K562 (cell line): Measurements from ENCODE around the gene VDAC2. TPM values are rescaled to one million over a fixed set of nuclear protein-coding genes. Genes with fewer than 3 reads are reported as not detected.

ENCODE experiments used
- ATAC-seq: fragments of 200-7000 bp; cut with Tn5 transposase; 3 replicates; pipeline ENCODE4 v1.9.1; 2020; ENCODE audit warnings: moderate library complexity
- BruUV-seq: library from RNA; stranded (reverse); fragments of 400-500 nt; replicated peaks from 2 replicates; lab custom pipeline; 2021; lab: Mats Ljungman, UMichigan
- CTCF ChIA-PET: fragments of 300-600 bp; formaldehyde crosslinking; extraction: SDS; loops from one replicate; lab custom pipeline; 2021; ENCODE audit warnings: low intra/inter-chr PET ratio; lab: Yijun Ruan, JAX
- POLR2A ChIA-PET: fragments of 300-600, 350-650 bp; sonication (Branson Sonifier 250); formaldehyde crosslinking; extraction: SDS; loops from one replicate; lab custom pipeline; 2021; ENCODE audit warnings: antibody characterized with exemption, inconsistent platforms; lab: Yijun Ruan, JAX
- DNase-seq, 4 experiments: peaks; one replicate each; pipeline versions ENCODE4 v3.0.0 to v3.0.0-alpha.2; 2011 to 2018; ENCODE audit warnings: low spot score in 3 of 4, mixed read lengths in 3 of 4; ENCODE audit errors: extremely low read depth in 1 of 4
- FAIRE-seq: peaks from 2 replicates; lab custom pipeline; 2011; peaks lifted over from hg19 to GRCh38; lab: Jason Lieb, UNC
- H2AFZ ChIP-seq: 2 replicates; pipeline ENCODE4 v1.6.0; 2011; ENCODE audit warnings: low read depth, low read length, control low read depth, inconsistent platforms
- H3K27ac ChIP-seq: fragments of 200-600 bp; 3 replicates; pipeline ENCODE4 v1.8.0; 2011; ENCODE audit warnings: low read depth, mild to moderate bottlenecking, control low read depth, inconsistent platforms, low read length, moderate library complexity, mixed read lengths; ENCODE audit errors: extremely low read depth
- H3K27me3 ChIP-seq, 2 experiments: fragments of 300-600 bp in 1 of 2; 2 replicates in 1 of 2; 3 replicates in 1 of 2; pipeline versions ENCODE4 v1.6.0 to v1.8.0; 2011; ENCODE audit warnings: inconsistent platforms in 2 of 2, low read length in 2 of 2, mild to moderate bottlenecking in 1 of 2, mixed read lengths in 1 of 2, moderate library complexity in 1 of 2; ENCODE audit not compliant: control insufficient read depth in 2 of 2, insufficient read depth in 2 of 2
- H3K36me3 ChIP-seq: fragments of 300-600 bp; 3 replicates; pipeline ENCODE4 v1.8.0; 2011; ENCODE audit warnings: mild to moderate bottlenecking, low read length, inconsistent platforms; ENCODE audit not compliant: control insufficient read depth, insufficient read depth
- H3K4me1 ChIP-seq, 2 experiments: fragments of 200-600 bp in 1 of 2; replicated peaks in 1 of 2; 2 replicates in 1 of 2; 3 replicates in 1 of 2; pipeline versions ENCODE4 v1.5.1 to v1.8.0; 2011; ENCODE audit warnings: inconsistent platforms in 2 of 2, low read length in 2 of 2, mild to moderate bottlenecking in 1 of 2, mixed read lengths in 1 of 2, moderate library complexity in 1 of 2; ENCODE audit not compliant: control insufficient read depth in 2 of 2, insufficient read depth in 2 of 2
- H3K4me2 ChIP-seq: 2 replicates; pipeline ENCODE4 v1.6.1; 2011; ENCODE audit warnings: low read length, control low read depth, inconsistent platforms, mixed read lengths; ENCODE audit not compliant: insufficient read depth
- H3K4me3 ChIP-seq: fragments of 200-600 bp; sonication (generic), shearing (Covaris generic); 2 replicates; pipeline ENCODE4 v1.5.1; 2016; ENCODE audit warnings: control low read depth, inconsistent platforms
- H3K79me2 ChIP-seq: fragments of 200-600 bp; 3 replicates; pipeline ENCODE4 v1.8.0; 2011; ENCODE audit warnings: low read length, inconsistent platforms; ENCODE audit not compliant: control insufficient read depth, insufficient read depth
- H3K9ac ChIP-seq, 2 experiments: 2 replicates each; pipeline versions ENCODE4 v1.6.0 to v1.6.1; 2011; ENCODE audit warnings: low read depth in 2 of 2, low read length in 2 of 2, control low read depth in 1 of 2, inconsistent platforms in 1 of 2, mild to moderate bottlenecking in 1 of 2, mixed read lengths in 1 of 2; ENCODE audit not compliant: insufficient read depth in 1 of 2
- H3K9me1 ChIP-seq: one replicate; pipeline ENCODE4 v1.6.0; 2011; ENCODE audit warnings: inconsistent platforms, mild to moderate bottlenecking, low read length, moderate library complexity; ENCODE audit not compliant: control insufficient read depth, insufficient read depth
- H3K9me3 ChIP-seq: replicated peaks from 2 replicates; pipeline ENCODE4 v1.5.1; 2011; ENCODE audit warnings: low read depth, low read length, inconsistent platforms; ENCODE audit not compliant: control insufficient read depth, insufficient read depth
- H4K20me1 ChIP-seq: replicated peaks from 2 replicates; pipeline ENCODE4 v1.6.1; 2011; ENCODE audit warnings: low read length, inconsistent platforms, mixed read lengths; ENCODE audit not compliant: control insufficient read depth, insufficient read depth
- CBX3 ChIP-seq, 2 experiments: IDR thresholded peaks; 1 replicate in 1 of 2; 2 replicates in 1 of 2; pipeline ENCODE4 v1.6.1; 2012; ENCODE audit warnings: inconsistent platforms in 2 of 2, low read length in 2 of 2, borderline replicate concordance in 1 of 2, control low read depth in 1 of 2
- DPF2 ChIP-seq: fragments of 450-650 bp; IDR thresholded peaks from 2 replicates; pipeline ENCODE4 v1.6.1; 2016
- EGR1 ChIP-seq: fragments of 450-650 bp; conservative IDR thresholded peaks from 2 replicates; pipeline ENCODE4 v1.6.1; 2017; ENCODE audit warnings: mild to moderate bottlenecking
- HEY1 ChIP-seq: fragments of 250-450 bp; sonication (Bioruptor Pico); IDR thresholded peaks from 2 replicates; pipeline ENCODE4 v1.5.0; 2020; ENCODE audit warnings: mild to moderate bottlenecking, moderate library complexity, borderline replicate concordance
- KDM4B ChIP-seq, 2 experiments: fragments of 450-650 bp in 1 of 2; sonication (generic) in 1 of 2; IDR thresholded peaks; 2 replicates each; pipeline ENCODE4 v1.6.1; 2016 to 2017; ENCODE audit warnings: borderline replicate concordance in 2 of 2, antibody characterized with exemption in 1 of 2, low read depth in 1 of 2, mild to moderate bottlenecking in 1 of 2
- SMC3 ChIP-seq: conservative IDR thresholded peaks from 2 replicates; pipeline ENCODE4 v1.6.1; 2011; ENCODE audit warnings: low read depth, low read length, improper control_type of control experiment; ENCODE audit not compliant: insufficient read depth
- VEZF1 ChIP-seq: fragments of 200-800 bp; sonication (Bioruptor generic); IDR thresholded peaks from 2 replicates; pipeline ENCODE4 v1.6.1; 2017; ENCODE audit warnings: missing genetic modification characterization, missing compliant biosample characterization
- YY1 ChIP-seq, 3 experiments: IDR thresholded peaks; 2 replicates each; pipeline ENCODE4 v1.6.1; 2011; ENCODE audit warnings: low read length in 2 of 3, mild to moderate bottlenecking in 2 of 3, moderate library complexity in 2 of 3, borderline replicate concordance in 1 of 3, control low read depth in 1 of 3, low read depth in 1 of 3; ENCODE audit not compliant: insufficient read depth in 3 of 3, insufficient replicate concordance in 2 of 3, control insufficient read depth in 1 of 3, insufficient read length in 1 of 3; ENCODE audit errors: extremely low read depth in 1 of 3
- ZNF408 ChIP-seq: fragments of 250-450 bp; sonication (Bioruptor Pico); IDR thresholded peaks from 2 replicates; pipeline ENCODE4 v1.4.0; 2020; ENCODE audit warnings: low read depth, mild to moderate bottlenecking, moderate library complexity
- ZNF592 ChIP-seq: fragments of 450-650 bp; IDR thresholded peaks from 2 replicates; pipeline ENCODE4 v1.6.1; 2017; ENCODE audit warnings: antibody characterized with exemption, mild to moderate bottlenecking
- WGBS: fragments of 100-300 bp; shearing (Covaris generic); methylation state at CpG from one replicate; pipeline ENCODE4 v1.1.6; 2016; ENCODE audit warnings: low coverage, mixed read lengths; ENCODE audit not compliant: insufficient coverage; ENCODE audit errors: missing lambda C conversion rate; 5-methylcytosine and 5-hydroxymethylcytosine counted together
- in situ Hi-C: fragments of 300-500 bp; cut with MboI; formaldehyde crosslinking; loops from 4 replicates; pipeline ENCODE4 v1.15.0; 2018; ENCODE audit warnings: inconsistent platforms, mixed read lengths
- intact Hi-C: fragments of 100-400 bp; cut with micrococcal nuclease; formaldehyde crosslinking; loops from 2 replicates; pipeline ENCODE4 v1.14.2; 2022
- polyA plus RNA-seq, 8 experiments: library from polyadenylated mRNA; depleted of rRNA in 4 of 8; stranded (reverse) in 5 of 8; unstranded in 3 of 8; fragments of >200 nt; fragmentation: Nextera tagmentation in 2 of 8; fragmentation: Illumina TruSeq in 1 of 8; extraction: Ambion mirVana in 2 of 8; extraction: Trizol in 1 of 8; gene quantifications; 2 replicates each; pipeline versions ENCODE4 v1.2.1 to v1.2.3, GENCODE V29; 2011 to 2014; ENCODE audit warnings: inconsistent platforms in 1 of 8, missing spikeins in 1 of 8
- total RNA-seq, 7 experiments: library from RNA; depleted of rRNA in 6 of 7; stranded (reverse); fragments of >200 nt in 6 of 7; fragmentation: Illumina TruSeq in 2 of 7; extraction: Trizol in 2 of 7; gene quantifications; 2 replicates each; pipeline versions ENCODE4 v1.2.1 to v1.2.3, GENCODE V29; 2011 to 2021; ENCODE audit warnings: low replicate concordance in 1 of 7

The VDAC2 gene
- total and polyA plus RNA-seq, 9 of the 15 experiments (the other 6 are each of a cell fraction or from before 2014, with no cell fraction given) = 139 to 450 (median 250) TPM

GRCh38 chr10:75231672-75232581 lies 21.3 kb downstream of the VDAC2 start (continued):
- no peak for TF ChIP-seq VEZF1
- no peak for TF ChIP-seq EGR1
- no peak for TF ChIP-seq CBX3 (IDR thresholded peaks at IDR 0.05; ENCODE audit: borderline replicate concordance in 1 of 2, low read length in 2 of 2)
- no peak for TF ChIP-seq HEY1 (CRISPR knock-in tag)

GRCh38 chr10:75233444-75234016 lies 22.9 kb downstream of the VDAC2 start:
- Histone ChIP-seq H3K27me3 (no peaks in the 10 kb centered on the region), H3K79me2 (peaks cover 47% of the 10 kb centered on the region), H3K27ac (peak overlapping the region; percentile 76), H3K9me1 (no peaks in the 10 kb centered on the region), H3K4me1 (peaks cover 14 to 39% of the 10 kb centered on the region in 2 experiments), H3K36me3 (peaks cover 52% of the 10 kb centered on the region), H3K4me2 (peak overlapping the region; percentile 84), H4K20me1 (peaks cover 7% of the 10 kb centered on the region), H2AFZ (peak overlapping the region; percentile 71), H3K4me3 (peak overlapping the region; percentile 57), H3K9ac (peak overlapping the region; percentile 75 to 90), H3K9me3 (no peaks in the 10 kb centered on the region)
- WGBS = 31% methylated on average over 13 of the region's 14 CpGs
- intact Hi-C loops = loop anchor here (1.0 to 10.0 kb wide), 5 partner anchors 45 to 966 kb away; partner anchors contain the start of genes KAT6B and SAMD8
- CTCF ChIA-PET = interaction anchor here (0.6 to 4.2 kb wide), 4 partner anchors 45 to 990 kb away, joined by 3 to 53 read pairs (median 24); no protein-coding TSS in a partner anchor
- no peak for ATAC-seq
- peak in 1 of 4 experiments; percentile 43 for DNase-seq
- in situ Hi-C loops = loop anchor here (10.0 kb wide), 1 partner anchor 989 kb away; no protein-coding TSS in a partner anchor
- TSS peak; percentile 54 for BruUV-seq
- no peak for FAIRE-seq
- POLR2A ChIA-PET = interaction anchor here (0.6 to 4.8 kb wide), 19 partner anchors 8 to 129 kb away, joined by 3 to 28 read pairs (median 5); partner anchors contain the start of gene VDAC2
- TF ChIP-seq ZNF592 = peak; percentile 79; the same call in 1 of the 2 replicates
- no peak for TF ChIP-seq SMC3
- no peak for TF ChIP-seq KDM4B (IDR thresholded peaks at IDR 0.05; ENCODE audit: borderline replicate concordance in 2 of 2, low read depth in 1 of 2)
- TF ChIP-seq YY1 (IDR thresholded peaks at IDR 0.05; ENCODE audit: borderline replicate concordance in 1 of 3, control insufficient read depth in 1 of 3, extremely low read depth in 1 of 3, insufficient read depth in 3 of 3, insufficient read length in 1 of 3, insufficient replicate concordance in 2 of 3, low read depth in 1 of 3, low read length in 2 of 3) = no peak
- TF ChIP-seq DPF2 = no peak
- no peak for TF ChIP-seq ZNF408 (CRISPR knock-in tag)
